SH-SY5Y (cell line): ENCODE measurements around the gene EEF1AKMT4.

Experiments used
- GATA2 ChIP-seq: IDR thresholded peaks from 2 replicates; pipeline ENCODE4 v1.6.1; 2011; ENCODE audit warnings: mild to moderate bottlenecking, low read depth, low read length
- GATA3 ChIP-seq: IDR thresholded peaks from 2 replicates; pipeline ENCODE4 v1.6.1; 2011; ENCODE audit warnings: low read depth, mild to moderate bottlenecking, low read length, moderate library complexity

GRCh38 chr3:184242297-184242685, 7.2 kb upstream of the EEF1AKMT4 start:
- TF ChIP-seq GATA3 (no peak), GATA2 (no peak)
